ENCODE measurements around the gene ACTN4.

ACTN4 gene

DNA sequence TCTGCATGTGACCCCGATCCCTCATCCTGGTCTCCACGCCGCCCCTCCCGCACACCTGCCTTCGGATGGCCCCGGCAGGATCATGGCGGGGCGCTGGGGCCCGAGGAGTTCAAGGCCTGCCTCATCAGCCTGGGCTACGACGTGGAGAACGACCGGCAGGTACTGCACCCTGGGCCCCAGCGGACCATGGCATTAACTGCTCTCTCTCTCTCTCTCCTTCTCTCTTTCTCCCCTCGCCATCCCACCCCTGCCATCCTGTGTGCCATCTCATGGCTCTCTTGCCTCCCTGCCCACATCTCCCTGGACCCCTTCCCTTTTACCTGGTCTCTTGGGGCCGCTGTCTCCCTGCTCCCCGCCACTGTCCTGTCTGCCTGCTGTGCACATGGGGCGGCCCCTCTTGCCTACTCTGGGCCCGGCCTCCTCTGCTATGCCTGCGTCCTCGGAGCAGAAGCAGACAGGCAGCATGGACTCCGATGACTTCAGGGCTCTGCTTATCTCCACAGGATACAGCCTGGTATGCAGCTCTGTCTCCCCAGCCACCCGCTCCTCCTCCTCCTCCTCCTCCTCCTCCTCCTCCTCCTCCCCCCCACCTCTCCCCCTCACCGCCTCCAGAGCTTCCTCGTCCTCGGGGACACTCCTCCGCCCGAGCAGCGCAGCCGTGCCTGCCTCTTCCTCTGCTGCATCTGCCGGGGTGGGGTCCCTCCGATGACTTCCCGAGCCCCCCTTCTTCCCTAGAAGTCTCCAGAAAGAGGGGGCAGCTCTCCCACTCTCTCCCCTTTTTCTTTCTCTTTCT, 80.6 kb downstream of the ACTN4 start:
- Histone ChIP-seq H3K27me3 (ENCODE audit: insufficient read depth, low read length) (no peaks in the 10 kb centered on the region), H3K79me2 (ENCODE audit: control insufficient read depth, insufficient read depth, low read length, unreplicated experiment) (no peaks in the 10 kb centered on the region), H3K36me3 (ENCODE audit: insufficient read depth, low read length) (no peaks in the 10 kb centered on the region), H3K27ac (ENCODE audit: low read depth, low read length) (no peak overlapping the region), H2AFZ (ENCODE audit: low read length, unreplicated experiment) (no peak overlapping the region), H3K4me1 (ENCODE audit: control insufficient read depth, insufficient read depth, low read length, unreplicated experiment) (no peaks in the 10 kb centered on the region), H3K4me3 (ENCODE audit: low read depth, low read length) (no peak overlapping the region)

GRCh38 chr19:38728752-38729541, 81.5 kb downstream of the ACTN4 start:
- no peaks in the 10 kb centered on the region for H3K79me2 ChIP-seq (ENCODE audit: control insufficient read depth, insufficient read depth, low read length, unreplicated experiment)
- H3K4me1 ChIP-seq (ENCODE audit: control insufficient read depth, insufficient read depth, low read length, unreplicated experiment): peaks cover 9% of the 10 kb centered on the region
- no peaks in the 10 kb centered on the region for H3K27me3 ChIP-seq (ENCODE audit: insufficient read depth, low read length)
- no peak overlapping the region for H2AFZ ChIP-seq (ENCODE audit: low read length, unreplicated experiment)
- no peaks in the 10 kb centered on the region for H3K36me3 ChIP-seq (ENCODE audit: insufficient read depth, low read length)
- no peak overlapping the region for H3K27ac ChIP-seq (ENCODE audit: low read depth, low read length)
- no peak overlapping the region for H3K4me3 ChIP-seq (ENCODE audit: low read depth, low read length)

DNA sequence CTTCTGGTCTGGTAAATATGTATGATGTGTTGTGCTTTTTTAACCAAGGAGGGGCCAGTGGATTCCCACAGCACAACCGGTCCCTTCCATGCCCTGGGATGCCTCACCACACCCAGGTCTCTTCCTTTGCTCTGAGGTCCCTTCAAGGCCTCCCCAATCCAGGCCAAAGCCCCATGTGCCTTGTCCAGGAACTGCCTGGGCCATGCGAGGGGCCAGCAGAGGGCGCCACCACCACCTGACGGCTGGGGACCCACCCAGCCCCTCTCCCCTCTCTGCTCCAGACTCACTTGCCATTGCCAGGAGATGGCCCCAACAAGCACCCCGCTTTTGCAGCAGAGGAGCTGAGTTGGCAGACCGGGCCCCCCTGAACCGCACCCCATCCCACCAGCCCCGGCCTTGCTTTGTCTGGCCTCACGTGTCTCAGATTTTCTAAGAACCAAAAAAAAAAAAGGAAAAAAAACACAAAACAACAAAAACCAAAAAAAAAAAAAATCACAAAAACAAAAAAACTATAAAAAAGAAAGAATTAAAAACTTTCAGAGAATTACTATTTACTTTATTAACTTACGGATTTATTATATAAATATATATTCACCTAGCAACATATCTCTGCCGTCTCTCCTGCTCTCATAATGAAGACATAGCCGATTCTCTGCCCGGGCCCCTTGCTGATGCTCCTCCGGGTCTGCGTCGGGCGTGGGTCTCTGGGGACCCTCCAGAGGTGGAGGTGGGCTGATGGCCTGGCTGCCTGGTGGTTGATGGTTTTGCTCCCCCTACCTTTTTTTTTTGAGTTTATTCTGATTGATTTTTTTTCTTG, 82.4 kb downstream of the ACTN4 start:
- H3K36me3 ChIP-seq (ENCODE audit: insufficient read depth, low read length): no peaks in the 10 kb centered on the region
- H3K27me3 ChIP-seq (ENCODE audit: insufficient read depth, low read length): no peaks in the 10 kb centered on the region
- no peak overlapping the region for H2AFZ ChIP-seq (ENCODE audit: low read length, unreplicated experiment)
- H3K4me1 ChIP-seq (ENCODE audit: control insufficient read depth, insufficient read depth, low read length, unreplicated experiment): peaks cover 17% of the 10 kb centered on the region
- no peaks in the 10 kb centered on the region for H3K79me2 ChIP-seq (ENCODE audit: control insufficient read depth, insufficient read depth, low read length, unreplicated experiment)
- H3K4me3 ChIP-seq (ENCODE audit: low read depth, low read length): no peak overlapping the region
- no peak overlapping the region for H3K27ac ChIP-seq (ENCODE audit: low read depth, low read length)

GRCh38 chr19:38730470-38730730, 83.0 kb downstream of the ACTN4 start:
- H3K4me1 ChIP-seq (ENCODE audit: control insufficient read depth, insufficient read depth, low read length, unreplicated experiment): peaks cover 17% of the 10 kb centered on the region
- H3K27ac ChIP-seq (ENCODE audit: low read depth, low read length): no peak overlapping the region
- H3K27me3 ChIP-seq (ENCODE audit: insufficient read depth, low read length): no peaks in the 10 kb centered on the region
- no peaks in the 10 kb centered on the region for H3K36me3 ChIP-seq (ENCODE audit: insufficient read depth, low read length)
- no peaks in the 10 kb centered on the region for H3K79me2 ChIP-seq (ENCODE audit: control insufficient read depth, insufficient read depth, low read length, unreplicated experiment)
- H2AFZ ChIP-seq (ENCODE audit: low read length, unreplicated experiment): no peak overlapping the region
- no peak overlapping the region for H3K4me3 ChIP-seq (ENCODE audit: low read depth, low read length)

GRCh38 chr19:38730731-38731589, 83.5 kb downstream of the ACTN4 start:
- Histone ChIP-seq H3K27me3 (ENCODE audit: insufficient read depth, low read length) (no peaks in the 10 kb centered on the region), H3K79me2 (ENCODE audit: control insufficient read depth, insufficient read depth, low read length, unreplicated experiment) (no peaks in the 10 kb centered on the region), H3K4me1 (ENCODE audit: control insufficient read depth, insufficient read depth, low read length, unreplicated experiment) (peaks cover 17% of the 10 kb centered on the region), H3K27ac (ENCODE audit: low read depth, low read length) (no peak overlapping the region), H3K4me3 (ENCODE audit: low read depth, low read length) (no peak overlapping the region), H3K36me3 (ENCODE audit: insufficient read depth, low read length) (no peaks in the 10 kb centered on the region), H2AFZ (ENCODE audit: low read length, unreplicated experiment) (no peak overlapping the region)

DNA sequence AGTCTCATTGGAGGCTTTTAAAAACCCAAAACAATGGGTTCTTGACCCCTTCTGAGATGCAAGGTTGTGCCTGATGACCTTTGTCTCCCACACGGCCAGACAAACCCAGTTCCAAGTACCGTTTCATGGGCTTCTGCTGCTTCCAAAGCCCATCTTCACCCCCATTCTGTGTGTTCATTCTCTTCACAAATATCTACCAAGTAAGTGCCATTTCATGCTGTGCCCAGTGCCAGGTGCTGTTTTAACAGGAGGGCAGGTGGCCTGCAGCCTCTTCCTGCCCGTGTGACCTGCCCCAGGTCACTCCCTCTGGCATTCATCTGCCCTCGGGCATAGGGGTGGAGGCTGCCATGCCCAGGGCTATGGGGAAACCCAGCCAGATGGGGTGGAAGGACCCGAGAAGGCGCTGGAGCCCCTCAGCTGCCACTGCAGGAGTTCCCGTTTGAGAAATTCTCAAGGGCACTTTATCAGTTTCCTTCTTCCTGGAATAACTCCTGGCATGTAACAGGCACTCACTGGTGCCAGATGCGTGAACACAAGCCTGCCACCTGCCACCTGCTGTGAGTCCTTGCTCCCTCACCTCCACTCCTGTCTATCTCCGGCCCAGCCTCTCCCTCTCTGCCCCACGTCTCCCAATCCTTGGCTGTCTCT, 84.3 kb downstream of the ACTN4 start:
- no peaks in the 10 kb centered on the region for H3K79me2 ChIP-seq (ENCODE audit: control insufficient read depth, insufficient read depth, low read length, unreplicated experiment)
- H3K4me1 ChIP-seq (ENCODE audit: control insufficient read depth, insufficient read depth, low read length, unreplicated experiment): peaks cover 17% of the 10 kb centered on the region
- H3K27ac ChIP-seq (ENCODE audit: low read depth, low read length): no peak overlapping the region
- no peaks in the 10 kb centered on the region for H3K36me3 ChIP-seq (ENCODE audit: insufficient read depth, low read length)
- H3K27me3 ChIP-seq (ENCODE audit: insufficient read depth, low read length): no peaks in the 10 kb centered on the region
- no peak overlapping the region for H2AFZ ChIP-seq (ENCODE audit: low read length, unreplicated experiment)
- H3K4me3 ChIP-seq (ENCODE audit: low read depth, low read length): no peak overlapping the region

DNA sequence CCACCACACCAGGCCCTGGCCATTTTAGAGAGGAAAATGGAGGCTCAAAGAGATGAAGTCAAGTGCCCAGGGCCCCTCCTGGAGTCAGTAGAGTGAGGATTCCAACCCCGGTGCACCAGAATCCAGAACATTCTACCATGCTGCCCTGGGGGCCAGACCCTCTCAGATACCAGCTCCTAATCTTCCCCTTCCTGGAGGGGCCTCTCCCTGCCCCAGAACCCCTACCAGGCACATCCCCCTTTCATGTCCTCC, 85.7 kb downstream of the ACTN4 start:
- Histone ChIP-seq H2AFZ (ENCODE audit: low read length, unreplicated experiment) (no peak overlapping the region), H3K27me3 (ENCODE audit: insufficient read depth, low read length) (no peaks in the 10 kb centered on the region), H3K36me3 (ENCODE audit: insufficient read depth, low read length) (no peaks in the 10 kb centered on the region), H3K27ac (ENCODE audit: low read depth, low read length) (no peak overlapping the region), H3K4me3 (ENCODE audit: low read depth, low read length) (no peak overlapping the region), H3K79me2 (ENCODE audit: control insufficient read depth, insufficient read depth, low read length, unreplicated experiment) (no peaks in the 10 kb centered on the region), H3K4me1 (ENCODE audit: control insufficient read depth, insufficient read depth, low read length, unreplicated experiment) (peaks cover 17% of the 10 kb centered on the region)

GRCh38 chr19:38733493-38734175, 86.2 kb downstream of the ACTN4 start:
- Histone ChIP-seq H3K27ac (ENCODE audit: low read depth, low read length) (peak overlapping the region; percentile 20; the same call in 1 of the 2 replicates), H3K4me3 (ENCODE audit: low read depth, low read length) (no peak overlapping the region), H3K36me3 (ENCODE audit: insufficient read depth, low read length) (no peaks in the 10 kb centered on the region), H3K79me2 (ENCODE audit: control insufficient read depth, insufficient read depth, low read length, unreplicated experiment) (no peaks in the 10 kb centered on the region), H2AFZ (ENCODE audit: low read length, unreplicated experiment) (no peak overlapping the region), H3K27me3 (ENCODE audit: insufficient read depth, low read length) (no peaks in the 10 kb centered on the region), H3K4me1 (ENCODE audit: control insufficient read depth, insufficient read depth, low read length, unreplicated experiment) (peaks cover 17% of the 10 kb centered on the region)

GRCh38 chr19:38734176-38734425, 86.7 kb downstream of the ACTN4 start:
- Histone ChIP-seq H3K4me1 (ENCODE audit: control insufficient read depth, insufficient read depth, low read length, unreplicated experiment) (peaks cover 17% of the 10 kb centered on the region), H3K36me3 (ENCODE audit: insufficient read depth, low read length) (no peaks in the 10 kb centered on the region), H3K4me3 (ENCODE audit: low read depth, low read length) (no peak overlapping the region), H3K27ac (ENCODE audit: low read depth, low read length) (peak overlapping the region; percentile 20; the same call in 1 of the 2 replicates), H2AFZ (ENCODE audit: low read length, unreplicated experiment) (no peak overlapping the region), H3K27me3 (ENCODE audit: insufficient read depth, low read length) (no peaks in the 10 kb centered on the region), H3K79me2 (ENCODE audit: control insufficient read depth, insufficient read depth, low read length, unreplicated experiment) (no peaks in the 10 kb centered on the region)

Data from ACC112 (cell line).